Measurements from ENCODE around the gene TNFSF12. TPM values are rescaled to one million over a fixed set of nuclear protein-coding genes. Genes with fewer than 3 reads are reported as not detected.
A peak's percentile ranks its signal among the peaks of the same experiment; 100 is the strongest.

The TNFSF12 gene
- total RNA-seq, 1 experiment from 2014 or later: 7.1 TPM

- Mint-ChIP-seq H3K4me3 (no peak overlapping the region; a peak in 1 of 5 replicates), H3K36me3 (ENCODE audit: insufficient read depth in 1 of 3, low read depth in 3 of 3) (peaks cover 30 to 62% (median 53%) of the 10 kb centered on the region in 3 experiments), H3K27me3 (ENCODE audit: low read depth) (no peaks in the 10 kb centered on the region), H3K9me3 (no peaks in the 10 kb centered on the region), H3K4me1 (no peaks in the 10 kb centered on the region), H3K27ac (peak overlapping the region in 1 of 3 experiments; percentile 83; a peak in 1 of 7 replicates)
- Histone ChIP-seq H2BK12ac (ENCODE audit: insufficient read length, low read depth, low read length) (no peak overlapping the region), H4K91ac (ENCODE audit: insufficient read length, low read depth, low read length) (no peak overlapping the region), H3K9me3 (ENCODE audit: control insufficient read depth, low read depth, low read length) (no peaks in the 10 kb centered on the region), H3K14ac (ENCODE audit: insufficient read depth, low read length) (no peak overlapping the region), H3K23ac (ENCODE audit: insufficient read length, low read depth, low read length) (no peak overlapping the region), H4K5ac (ENCODE audit: insufficient read length, low read depth, low read length) (no peak overlapping the region), H3K27ac (ENCODE audit: insufficient read length, low read depth, low read length) (no peak overlapping the region), H2BK15ac (ENCODE audit: low read depth, low read length) (no peak overlapping the region), H2BK120ac (ENCODE audit: low read depth, low read length, poor library complexity, severe bottlenecking) (no peak overlapping the region), H3K79me2 (ENCODE audit: insufficient read depth, low read length) (no peaks in the 10 kb centered on the region), H2AK5ac (ENCODE audit: insufficient read length, low read length) (no peak overlapping the region), H3K4me2 (ENCODE audit: insufficient read depth, insufficient read length, low read length) (no peak overlapping the region), H3K18ac (ENCODE audit: insufficient read length, low read depth, low read length) (no peak overlapping the region), H3K4ac (ENCODE audit: low read depth, low read length) (no peak overlapping the region), H3K9ac (ENCODE audit: extremely low read depth, insufficient read length, low read length) (no peak overlapping the region), H3K4me1 (ENCODE audit: insufficient read depth, low read length) (no peaks in the 10 kb centered on the region), H2AFZ (ENCODE audit: low read length) (no peak overlapping the region), H2BK5ac (ENCODE audit: insufficient read length, low read length) (no peak overlapping the region), H3K27me3 (ENCODE audit: insufficient read depth, low read length) (no peaks in the 10 kb centered on the region), H3K23me2 (ENCODE audit: insufficient read length, low read depth, low read length, poor library complexity, severe bottlenecking) (no peaks in the 10 kb centered on the region), H3T11ph (ENCODE audit: low read length) (no peak overlapping the region), H4K8ac (replicated peaks; ENCODE audit: insufficient read length, low read depth, low read length) (no peak overlapping the region), H3K56ac (ENCODE audit: insufficient read length, low read depth, low read length) (no peak overlapping the region), H2BK20ac (ENCODE audit: low read depth, low read length, poor library complexity, severe bottlenecking) (no peak overlapping the region), H4K20me1 (ENCODE audit: control insufficient read depth, insufficient read depth, insufficient read length) (no peaks in the 10 kb centered on the region), H3K79me1 (ENCODE audit: insufficient read depth, low read depth, low read length, poor library complexity, severe bottlenecking) (no peaks in the 10 kb centered on the region)
- WGBS (ENCODE audit: extremely low coverage, insufficient read length, low lambda C conversion rate): no CpG with 5 or more reads among the region's 17 CpGs
- no peak for TF ChIP-seq CTCF (conservative IDR thresholded peaks at IDR 0.05)
- no peak for DNase-seq
Observed at GRCh38 chr17:7513850-7514419, 34.9 kb upstream of the TNFSF12 start.

All from H9 (cell line).